Keratinocyte (primary cell): ENCODE data around the gene LRP1B.

Source experiments
- CTCF ChIP-seq, 3 experiments: IDR thresholded peaks in 1 of 3; conservative IDR thresholded peaks in 1 of 3; optimal IDR thresholded peaks in 1 of 3; 2 replicates in 2 of 3; 3 replicates in 1 of 3; pipeline versions ENCODE3 to v1.5.1; 2011; ENCODE audit warnings: low read length in 3 of 3, mild to moderate bottlenecking in 3 of 3, moderate library complexity in 2 of 3, control low read depth in 1 of 3, inconsistent platforms in 1 of 3; ENCODE audit not compliant: insufficient read depth in 2 of 3; ENCODE audit errors: extremely low read depth in 1 of 3
- EZH2 ChIP-seq: IDR thresholded peaks from one replicate; pipeline ENCODE4 v1.6.1; 2012; ENCODE audit warnings: inconsistent platforms, mild to moderate bottlenecking, low read length, moderate library complexity

GRCh38 chr2:142033393-142033792 lies 97.4 kb downstream of the LRP1B start:
- TF ChIP-seq CTCF (optimal IDR thresholded peaks at IDR 0.05 in 1 of 3, IDR thresholded peaks at IDR 0.05 in 1 of 3, conservative IDR thresholded peaks at IDR 0.05 in 1 of 3; ENCODE audit: extremely low read depth in 1 of 3, insufficient read depth in 2 of 3, low read length in 3 of 3) = no peak
- no peak for TF ChIP-seq EZH2
